ENCODE measurements around the gene MBD5.

The MBD5 gene

DNA sequence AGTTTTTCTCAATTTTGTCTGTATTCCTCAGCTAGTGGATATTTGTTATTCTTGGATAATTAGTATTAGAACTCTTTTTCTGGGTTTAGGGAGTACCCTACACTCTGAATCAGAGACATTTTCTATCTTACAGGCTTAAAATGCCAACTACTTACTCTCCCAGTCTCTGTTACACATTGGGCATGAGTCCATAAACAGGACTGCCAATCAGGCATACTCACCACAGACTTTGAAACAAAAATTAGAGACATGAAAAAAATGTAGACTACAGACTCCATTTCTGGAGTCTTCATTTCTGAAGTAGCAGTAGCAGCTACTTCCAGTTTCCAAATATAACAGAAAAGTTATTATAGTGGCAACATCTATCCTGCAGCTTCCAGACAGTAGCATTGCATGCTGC lies 279.7 kb downstream of the MBD5 start:
- in situ Hi-C loops (cut with MboI; ENCODE audit: low sequenced_read_pairs) = no loop called here

GRCh38 chr2:148301362-148301761 lies 280.5 kb downstream of the MBD5 start:
- in situ Hi-C loops (cut with MboI; ENCODE audit: low sequenced_read_pairs) = no loop called here

GRCh38 chr2:148302526-148302925 lies 281.6 kb downstream of the MBD5 start:
- in situ Hi-C loops (cut with MboI; ENCODE audit: low sequenced_read_pairs) = no loop called here

DNA sequence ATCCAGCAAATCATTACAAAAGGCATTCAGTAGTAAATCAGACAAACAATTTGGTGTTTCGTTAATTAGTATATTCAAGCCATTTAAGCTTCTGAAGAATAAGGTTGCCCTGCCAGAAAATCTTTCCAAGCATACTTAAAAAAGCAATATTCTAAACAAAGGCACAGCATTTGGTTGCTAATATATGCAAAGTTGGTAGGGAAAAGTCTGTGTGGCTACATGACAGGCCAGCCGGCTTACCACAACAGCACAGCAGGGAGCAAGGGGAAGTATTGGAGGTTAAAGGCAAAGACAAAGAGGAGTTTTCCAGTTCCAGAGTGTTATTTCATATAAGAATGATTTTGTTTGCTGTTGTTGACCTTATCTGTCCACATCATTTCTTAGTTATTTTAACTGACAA lies 282.3 kb downstream of the MBD5 start:
- in situ Hi-C loops (cut with MboI; ENCODE audit: low sequenced_read_pairs) = no loop called here

DNA sequence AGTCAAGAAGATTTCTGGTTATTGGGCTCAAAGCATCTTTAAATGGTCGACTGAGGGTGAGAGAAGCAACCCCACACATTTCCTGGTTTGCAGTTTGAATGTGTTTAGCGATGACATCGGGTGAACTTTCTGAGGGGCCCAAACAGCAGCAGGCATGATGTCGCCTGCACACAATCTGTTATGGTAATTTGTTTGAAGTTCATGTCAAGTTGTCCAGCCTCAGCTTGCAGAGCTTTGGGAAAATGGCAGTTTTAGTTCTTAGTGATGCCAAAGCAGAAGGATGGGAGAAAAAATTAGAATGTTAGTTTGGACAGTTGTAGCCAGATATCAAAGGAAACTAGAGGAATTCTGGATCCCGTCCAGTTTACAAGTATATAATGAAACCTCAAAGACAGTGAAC lies 284.6 kb downstream of the MBD5 start:
- in situ Hi-C loops (cut with MboI; ENCODE audit: low sequenced_read_pairs) = no loop called here

GRCh38 chr2:148306027-148306426 lies 285.1 kb downstream of the MBD5 start:
- in situ Hi-C loops (cut with MboI; ENCODE audit: low sequenced_read_pairs) = no loop called here

- in situ Hi-C loops (cut with MboI; ENCODE audit: low sequenced_read_pairs) = no loop called here
Measured at GRCh38 chr2:148317598-148317997, 296.7 kb downstream of the MBD5 start.

DNA sequence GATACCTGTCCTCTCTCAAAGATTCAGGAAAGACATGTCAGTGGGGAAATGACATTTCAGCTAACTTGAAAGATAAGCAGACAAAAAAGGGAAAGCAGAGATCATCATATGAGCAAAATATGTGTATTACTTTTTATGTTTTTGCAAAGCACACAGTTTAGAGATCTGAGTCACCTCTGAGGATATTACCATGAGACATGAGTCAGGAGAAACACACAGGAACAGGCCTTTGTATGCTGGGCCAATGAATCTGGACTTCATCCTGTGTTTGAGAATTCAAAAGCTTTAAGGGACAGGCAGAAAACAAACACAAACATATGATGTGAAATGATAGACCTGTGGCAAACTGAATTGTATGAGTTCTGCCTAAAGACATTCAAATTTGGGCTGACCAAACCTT lies 317.6 kb downstream of the MBD5 start:
- in situ Hi-C loops (cut with MboI; ENCODE audit: low sequenced_read_pairs) = no loop called here

DNA sequence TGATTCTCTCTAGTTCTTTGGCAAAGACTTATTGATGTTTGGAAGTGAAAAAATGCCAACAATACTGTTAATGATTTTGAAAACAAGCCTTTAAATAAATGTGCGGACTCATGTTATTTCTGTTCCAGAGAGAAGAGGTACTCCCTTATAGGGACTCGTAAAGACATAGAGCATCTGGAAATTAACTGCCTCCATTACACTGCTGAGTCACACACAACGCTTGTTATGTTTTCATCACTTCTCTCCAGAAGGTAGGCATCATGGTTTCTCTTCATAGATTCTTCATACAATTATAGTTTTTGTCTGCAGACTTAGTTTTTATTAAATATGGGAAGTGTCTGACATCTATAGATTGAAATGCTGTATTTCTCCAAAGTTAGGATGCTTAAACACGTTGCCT lies 321.2 kb downstream of the MBD5 start:
- in situ Hi-C loops (cut with MboI; ENCODE audit: low sequenced_read_pairs) = no loop called here

DNA sequence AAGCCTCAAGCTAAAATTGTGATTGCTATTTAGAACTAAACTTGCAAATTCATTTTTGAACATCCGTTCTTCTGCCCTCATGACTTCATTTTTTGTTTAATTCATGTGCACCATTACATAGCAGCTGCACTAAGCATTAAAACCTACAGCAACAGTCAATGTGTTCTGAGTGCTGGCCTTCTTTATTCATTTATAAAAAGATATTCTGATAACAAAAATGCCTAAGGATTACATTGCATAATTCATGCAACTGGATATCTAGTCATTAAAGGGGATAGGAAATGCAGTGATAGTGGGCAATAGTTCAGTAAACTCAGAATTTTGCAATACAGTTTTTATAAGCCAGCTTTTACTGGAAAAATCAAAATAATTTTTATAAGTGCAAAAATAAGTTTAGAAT lies 329.3 kb downstream of the MBD5 start:
- in situ Hi-C loops (cut with MboI; ENCODE audit: low sequenced_read_pairs) = no loop called here

DNA sequence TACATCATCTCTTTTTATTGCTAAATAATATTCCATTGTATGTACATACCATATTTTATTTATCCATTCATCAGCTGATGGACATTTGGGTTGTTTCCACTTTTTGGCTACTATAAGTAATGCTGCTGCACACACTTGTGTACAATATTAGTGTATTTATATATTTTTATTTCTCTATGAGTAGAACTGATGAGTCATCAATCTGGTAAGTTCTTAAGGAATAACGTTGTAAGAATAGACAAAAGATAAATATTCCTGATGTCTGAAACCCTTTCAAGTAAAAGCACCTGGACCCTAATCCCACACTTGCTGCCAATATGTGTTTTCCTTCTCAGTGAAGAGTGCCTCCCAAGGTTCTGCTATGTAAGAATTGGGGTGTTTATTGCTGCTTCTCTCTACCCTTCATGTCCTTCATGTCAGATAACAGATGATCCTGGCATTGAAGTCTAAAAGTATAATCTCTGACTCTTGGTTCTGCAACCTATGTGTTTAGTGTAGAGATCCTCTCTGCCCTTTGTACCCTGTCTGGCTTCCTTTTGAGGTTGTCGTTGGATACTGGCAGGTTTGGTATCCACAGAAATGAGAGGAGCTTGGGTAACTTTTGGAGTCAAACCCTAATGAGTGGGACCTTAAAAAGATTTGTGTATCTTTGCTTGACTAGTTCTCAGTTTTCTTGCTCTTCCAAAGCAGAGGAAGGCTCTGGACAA lies 330.7 kb downstream of the MBD5 start:
- in situ Hi-C loops (cut with MboI; ENCODE audit: low sequenced_read_pairs) = no loop called here

DNA sequence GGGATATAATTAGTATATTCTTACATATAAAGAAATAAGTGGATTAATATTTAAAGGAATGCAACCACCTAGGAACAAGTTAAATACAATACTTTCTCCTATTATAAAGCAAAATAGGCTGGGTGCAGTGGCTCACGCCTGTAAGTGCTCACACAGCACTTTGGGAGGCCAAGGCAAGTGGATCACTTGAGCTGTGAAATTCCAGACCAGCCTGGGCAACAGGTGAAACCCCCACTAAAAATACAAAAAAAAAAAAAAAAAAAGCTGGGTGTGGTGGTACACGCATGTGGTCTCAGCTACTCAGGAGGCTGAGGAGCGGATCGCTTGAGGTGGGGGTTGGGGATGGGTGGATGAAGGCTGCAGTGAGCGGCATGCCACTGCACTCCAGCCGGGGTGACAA lies 337.5 kb downstream of the MBD5 start:
- in situ Hi-C loops (cut with MboI; ENCODE audit: low sequenced_read_pairs) = no loop called here

- in situ Hi-C loops (cut with MboI; ENCODE audit: low sequenced_read_pairs) = no loop called here
Measured at GRCh38 chr2:148360662-148361061, 339.8 kb downstream of the MBD5 start.

GRCh38 chr2:148362144-148362796 lies 341.4 kb downstream of the MBD5 start:
- in situ Hi-C loops (cut with MboI; ENCODE audit: low sequenced_read_pairs) = no loop called here

DNA sequence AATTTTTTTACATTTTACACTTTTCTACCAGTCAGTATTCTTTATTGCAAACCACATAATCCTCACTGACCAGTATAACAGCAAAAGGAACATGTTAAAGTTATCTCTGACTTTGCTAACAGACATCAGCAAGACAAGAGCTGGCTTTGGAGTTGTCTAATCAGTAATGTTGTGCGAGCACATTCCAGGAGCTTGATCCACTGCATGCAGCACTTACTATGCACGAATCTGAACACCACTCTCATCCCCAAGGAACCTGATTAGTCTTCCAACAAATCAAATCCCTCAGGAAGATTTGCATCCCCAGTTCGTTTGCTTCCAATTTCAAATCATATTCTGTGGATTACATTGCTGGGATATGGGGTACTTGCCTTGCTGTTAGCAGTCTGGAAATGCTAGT lies 354.3 kb downstream of the MBD5 start:
- in situ Hi-C loops (cut with MboI; ENCODE audit: low sequenced_read_pairs) = no loop called here

GRCh38 chr2:148391324-148391723 lies 370.4 kb downstream of the MBD5 start:
- in situ Hi-C loops (cut with MboI; ENCODE audit: low sequenced_read_pairs) = no loop called here

DNA sequence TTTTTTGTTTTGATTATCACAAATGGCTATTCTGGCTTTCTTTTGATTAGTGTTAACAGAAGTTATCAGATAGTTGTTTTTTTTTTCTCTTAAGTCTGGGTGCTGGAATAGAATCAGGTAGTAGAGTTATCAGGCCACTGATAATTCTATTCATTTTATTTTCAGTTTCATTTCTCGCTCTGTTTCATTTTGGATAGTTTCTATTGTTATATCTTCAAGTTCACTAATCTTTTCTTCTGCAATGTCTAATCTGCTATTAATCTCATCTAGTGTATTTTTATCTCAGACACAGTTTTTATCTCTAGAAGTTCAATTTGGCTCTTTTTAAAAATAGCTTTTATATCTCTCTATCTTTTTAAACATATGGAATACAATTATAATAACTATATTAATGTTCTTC lies 381.9 kb downstream of the MBD5 start:
- in situ Hi-C loops (cut with MboI; ENCODE audit: low sequenced_read_pairs) = no loop called here

- in situ Hi-C loops (cut with MboI; ENCODE audit: low sequenced_read_pairs) = no loop called here
Measured at GRCh38 chr2:148410899-148411298, 390.0 kb downstream of the MBD5 start.

GRCh38 chr2:148416248-148416647 lies 395.4 kb downstream of the MBD5 start:
- in situ Hi-C loops (cut with MboI; ENCODE audit: low sequenced_read_pairs) = no loop called here

DNA sequence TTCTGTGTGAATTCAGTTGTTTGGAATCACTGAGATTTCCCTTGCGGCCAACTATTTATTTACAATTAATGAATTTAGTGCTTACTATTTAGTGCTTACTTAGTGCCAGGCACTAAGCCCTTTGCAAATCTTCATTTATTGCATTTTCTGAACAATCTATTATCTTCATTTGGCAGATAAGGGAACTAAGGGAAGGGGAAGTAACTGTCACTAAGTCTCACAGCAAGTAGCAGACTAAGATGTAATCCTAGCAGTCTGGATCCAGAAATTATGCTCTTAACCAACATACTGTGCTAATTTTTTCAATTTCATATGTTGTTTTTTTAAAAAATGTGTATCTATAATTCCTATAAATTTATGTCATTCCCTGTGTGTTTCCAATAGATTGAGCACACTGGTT lies 409.2 kb downstream of the MBD5 start:
- in situ Hi-C loops (cut with MboI; ENCODE audit: low sequenced_read_pairs) = no loop called here

DNA sequence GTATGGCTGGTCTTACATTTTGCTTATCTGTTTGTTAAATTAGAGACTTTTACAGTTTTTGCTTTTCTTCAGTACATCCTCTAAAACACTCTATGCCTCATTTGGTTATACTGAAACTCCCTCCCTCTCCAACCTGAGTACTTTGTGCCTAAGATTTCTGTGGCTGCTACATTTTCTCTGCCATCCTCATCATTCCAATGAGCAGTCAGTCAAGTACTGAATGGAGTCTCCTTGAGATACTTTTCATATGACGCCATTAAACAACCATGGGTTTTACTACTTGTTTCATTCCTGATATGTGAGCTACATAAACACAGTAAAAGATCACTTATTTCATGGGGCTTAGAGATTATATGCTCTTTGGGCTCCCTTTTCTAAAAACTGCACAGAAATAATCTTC lies 427.0 kb downstream of the MBD5 start:
- in situ Hi-C loops (cut with MboI; ENCODE audit: low sequenced_read_pairs) = no loop called here

GRCh38 chr2:148450531-148450930 lies 429.6 kb downstream of the MBD5 start:
- in situ Hi-C loops (cut with MboI; ENCODE audit: low sequenced_read_pairs) = no loop called here

DNA sequence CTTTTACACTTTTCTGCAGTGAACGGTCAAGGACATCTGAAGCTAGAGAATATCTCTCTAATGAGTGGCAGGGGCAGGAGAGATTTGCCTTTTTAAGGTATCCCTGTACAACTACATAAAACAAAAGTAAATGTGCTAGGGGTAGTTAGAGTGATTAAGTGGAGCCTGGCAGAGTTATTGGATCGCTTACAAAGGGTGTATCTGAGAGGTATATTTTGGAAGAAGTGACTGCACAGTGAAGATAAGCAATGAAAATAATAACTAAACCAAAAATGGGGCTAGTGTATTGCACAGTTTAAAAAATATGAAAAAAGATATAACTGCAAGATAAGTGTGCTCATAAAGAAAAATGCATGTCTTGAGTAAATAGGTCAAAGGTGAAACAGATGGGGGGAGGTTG lies 430.2 kb downstream of the MBD5 start:
- in situ Hi-C loops (cut with MboI; ENCODE audit: low sequenced_read_pairs) = no loop called here

Data from HL-60/S4 treated with phorbol 12-myristate 13-acetate at 8.2 ng/mL for 4 days and 3 days (cell line).